CD4-positive, alpha-beta T cell treated with Interferon gamma for 1 hour (primary cell): ENCODE data around the gene MAPKAP1.

Source experiments
- DNase-seq: peaks from one replicate; pipeline ENCODE4 v3.0.0-alpha.2; 2020

The MAPKAP1 gene

GRCh38 chr9:125706651-125707471 lies at the start of gene MAPKAP1:
TSS of gene MAPKAP1 (minus strand) at chr9:125707208. CDS start at chr9:125672574, 34,634 bp downstream.
- peak; percentile 94 for DNase-seq

GRCh38 chr9:125756518-125756917 lies 49.5 kb upstream of the MAPKAP1 start:
- no peak for DNase-seq

- DNase-seq = no peak
Observed at GRCh38 chr9:125755340-125755739, 48.3 kb upstream of the MAPKAP1 start.

GRCh38 chr9:125754096-125754495 lies 47.1 kb upstream of the MAPKAP1 start:
- DNase-seq = no peak

GRCh38 chr9:125752070-125752628 lies 45.1 kb upstream of the MAPKAP1 start:
- DNase-seq = no peak

- DNase-seq = no peak
Observed at GRCh38 chr9:125750627-125751011, 43.6 kb upstream of the MAPKAP1 start.

- no peak for DNase-seq
Observed at GRCh38 chr9:125749951-125750626, 43.1 kb upstream of the MAPKAP1 start.

- DNase-seq = no peak
Observed at GRCh38 chr9:125749287-125749935, 42.4 kb upstream of the MAPKAP1 start.

GRCh38 chr9:125748446-125749099 lies 41.6 kb upstream of the MAPKAP1 start:
- DNase-seq = peak; percentile 2

- DNase-seq = peak; percentile 5
Observed at GRCh38 chr9:125747765-125748445, 40.9 kb upstream of the MAPKAP1 start.

- peak; percentile 52 for DNase-seq
Observed at GRCh38 chr9:125747053-125747764, 40.2 kb upstream of the MAPKAP1 start, which contains the start of gene PBX3. TSS of gene PBX3 (plus strand) at chr9:125747373.

GRCh38 chr9:125746774-125747052 lies 39.7 kb upstream of the MAPKAP1 start:
- no peak for DNase-seq

GRCh38 chr9:125746017-125746773 lies 39.2 kb upstream of the MAPKAP1 start:
- DNase-seq = peak; percentile 95

GRCh38 chr9:125745682-125746016 lies 38.6 kb upstream of the MAPKAP1 start:
- DNase-seq = no peak

GRCh38 chr9:125745018-125745417 lies 38.0 kb upstream of the MAPKAP1 start:
- DNase-seq = no peak

GRCh38 chr9:125744616-125745015 lies 37.6 kb upstream of the MAPKAP1 start:
- no peak for DNase-seq

GRCh38 chr9:125743682-125744428 lies 36.8 kb upstream of the MAPKAP1 start:
- DNase-seq = no peak

- DNase-seq = no peak
Observed at GRCh38 chr9:125742657-125743056, 35.6 kb upstream of the MAPKAP1 start.

GRCh38 chr9:125739436-125739835 lies 32.4 kb upstream of the MAPKAP1 start:
- no peak for DNase-seq

- no peak for DNase-seq
Observed at GRCh38 chr9:125732562-125732961, 25.6 kb upstream of the MAPKAP1 start.
